GM10266 (cell line): ENCODE measurements around the gene OCA2.

Experiments
- DNase-seq: peaks from one replicate; pipeline ENCODE4 v3.0.0; 2012; ENCODE audit errors: extremely low spot score
- TF ChIP-seq, protein P1 (sequence below): IDR thresholded peaks from 2 replicates; pipeline ENCODE4 v1.5.1; 2012; ENCODE audit warnings: mild to moderate bottlenecking, low read depth; ENCODE audit not compliant: control insufficient read depth, insufficient read depth; ENCODE audit errors: missing control alignments

OCA2 gene

DNA sequence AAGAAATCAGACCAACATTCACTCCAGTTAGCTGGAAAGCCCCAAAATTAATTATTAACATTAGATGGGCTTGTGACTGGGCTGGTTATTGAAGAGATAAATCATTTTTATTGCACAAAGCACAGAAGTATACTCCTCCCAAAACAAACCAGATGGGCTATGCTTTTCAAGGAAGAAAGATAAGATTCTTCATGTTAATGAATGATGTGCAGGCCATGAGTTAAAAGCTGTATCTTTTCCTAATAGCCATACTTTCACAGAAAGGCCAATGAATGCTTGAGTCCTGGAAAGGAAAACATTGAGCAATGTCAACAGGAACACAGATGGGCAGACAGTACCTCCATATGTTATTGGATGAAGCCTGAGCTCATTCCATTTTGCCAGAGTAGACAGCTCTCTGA is 55.4 kb downstream of the OCA2 start:
- TF ChIP-seq, protein P1, sequence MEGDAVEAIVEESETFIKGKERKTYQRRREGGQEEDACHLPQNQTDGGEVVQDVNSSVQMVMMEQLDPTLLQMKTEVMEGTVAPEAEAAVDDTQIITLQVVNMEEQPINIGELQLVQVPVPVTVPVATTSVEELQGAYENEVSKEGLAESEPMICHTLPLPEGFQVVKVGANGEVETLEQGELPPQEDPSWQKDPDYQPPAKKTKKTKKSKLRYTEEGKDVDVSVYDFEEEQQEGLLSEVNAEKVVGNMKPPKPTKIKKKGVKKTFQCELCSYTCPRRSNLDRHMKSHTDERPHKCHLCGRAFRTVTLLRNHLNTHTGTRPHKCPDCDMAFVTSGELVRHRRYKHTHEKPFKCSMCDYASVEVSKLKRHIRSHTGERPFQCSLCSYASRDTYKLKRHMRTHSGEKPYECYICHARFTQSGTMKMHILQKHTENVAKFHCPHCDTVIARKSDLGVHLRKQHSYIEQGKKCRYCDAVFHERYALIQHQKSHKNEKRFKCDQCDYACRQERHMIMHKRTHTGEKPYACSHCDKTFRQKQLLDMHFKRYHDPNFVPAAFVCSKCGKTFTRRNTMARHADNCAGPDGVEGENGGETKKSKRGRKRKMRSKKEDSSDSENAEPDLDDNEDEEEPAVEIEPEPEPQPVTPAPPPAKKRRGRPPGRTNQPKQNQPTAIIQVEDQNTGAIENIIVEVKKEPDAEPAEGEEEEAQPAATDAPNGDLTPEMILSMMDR, result no peak

DNA sequence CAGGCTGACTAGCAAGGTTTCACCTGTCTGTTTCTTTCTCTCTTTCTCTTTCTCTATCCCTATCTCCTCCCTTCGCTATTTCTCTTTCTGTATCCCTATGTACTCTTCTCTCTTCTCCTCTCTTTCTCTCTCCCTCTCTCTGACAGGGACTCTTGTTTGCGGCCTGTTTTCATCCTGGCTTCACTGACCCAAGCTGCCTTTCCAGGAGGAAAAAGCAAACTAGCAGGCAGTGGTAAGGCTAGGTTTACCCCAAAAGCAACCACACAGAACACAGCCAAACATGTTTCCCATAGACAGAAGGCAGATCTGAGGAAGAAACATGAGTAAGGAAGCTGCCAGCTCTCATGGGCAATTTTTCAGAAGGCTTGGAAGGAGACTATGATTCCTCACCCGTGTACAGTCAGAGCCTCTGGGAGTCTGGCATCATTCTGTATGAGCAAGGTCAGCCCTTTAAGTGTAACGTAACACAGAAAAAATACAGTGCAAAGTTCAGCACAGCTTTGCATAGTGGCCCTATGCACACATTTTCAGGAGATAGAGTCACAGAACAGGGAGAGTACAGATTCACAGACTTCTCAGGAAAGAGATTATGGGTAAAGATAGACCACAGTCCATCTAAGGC is 61.0 kb downstream of the OCA2 start:
- no peak for DNase-seq
- TF ChIP-seq, protein P1, result no peak

More for the DNA sequence above, 55.4 kb downstream of the OCA2 start:
- DNase-seq, result no peak

DNA sequence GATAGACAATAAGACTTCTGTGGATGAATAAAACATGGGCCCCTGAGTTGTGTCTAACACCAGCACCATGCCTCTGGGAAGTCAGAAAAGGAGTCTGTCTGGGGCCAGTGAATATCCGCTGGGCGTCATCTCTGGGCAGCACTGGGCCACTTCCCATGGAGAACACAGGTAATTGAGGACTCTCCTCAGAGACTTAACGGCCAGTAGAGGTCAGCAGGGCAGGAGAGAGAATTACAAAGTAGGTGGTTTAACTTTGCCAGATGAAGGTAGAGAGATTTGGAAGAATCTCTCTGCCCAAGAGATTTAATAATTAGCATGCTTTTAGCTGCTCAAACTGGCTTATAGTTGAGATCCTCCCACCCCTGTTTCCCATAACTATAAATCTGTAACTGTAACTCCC is 65.7 kb downstream of the OCA2 start:
- DNase-seq, result no peak
- TF ChIP-seq, protein P1, result no peak

DNA sequence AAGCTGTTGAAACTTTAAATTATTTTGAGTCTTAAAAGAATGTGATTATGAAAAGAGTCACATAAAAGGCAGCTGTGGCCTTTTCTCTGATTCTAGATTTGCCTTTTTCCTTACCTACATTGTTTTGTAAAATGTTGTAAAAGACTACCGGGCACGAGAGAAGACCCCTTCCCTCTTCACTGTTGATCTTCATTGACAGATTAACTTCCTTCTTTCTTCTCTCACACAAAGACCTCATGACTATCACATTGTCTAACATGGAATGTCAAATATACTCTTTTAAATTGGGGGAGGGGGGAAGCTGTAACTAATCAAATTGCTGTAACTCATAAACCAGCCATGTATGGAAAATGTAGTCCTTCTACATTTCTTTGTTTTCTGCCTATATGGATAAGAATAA is 68.3 kb downstream of the OCA2 start:
- TF ChIP-seq, protein P1, result no peak
- DNase-seq, result no peak

DNA sequence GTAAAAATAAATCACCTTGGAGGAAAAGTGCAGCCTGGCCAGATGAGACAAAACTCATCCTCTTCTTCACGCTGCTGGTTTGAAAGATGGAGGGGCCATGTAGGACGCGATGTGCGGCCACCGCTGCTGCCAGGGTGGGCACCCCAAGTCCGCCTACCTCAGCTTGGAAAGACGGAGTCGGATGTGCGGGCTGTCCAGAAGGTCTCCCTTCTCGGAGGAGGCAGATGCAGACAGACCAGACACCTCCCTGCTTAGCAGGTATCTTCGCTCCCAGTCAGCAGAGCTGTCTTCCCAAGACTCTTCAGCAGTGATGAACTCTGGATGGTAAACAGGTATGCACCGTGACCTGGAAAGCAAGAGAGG is 71.4 kb downstream of the OCA2 start:
- DNase-seq, result no peak
- TF ChIP-seq, protein P1, result no peak

DNA sequence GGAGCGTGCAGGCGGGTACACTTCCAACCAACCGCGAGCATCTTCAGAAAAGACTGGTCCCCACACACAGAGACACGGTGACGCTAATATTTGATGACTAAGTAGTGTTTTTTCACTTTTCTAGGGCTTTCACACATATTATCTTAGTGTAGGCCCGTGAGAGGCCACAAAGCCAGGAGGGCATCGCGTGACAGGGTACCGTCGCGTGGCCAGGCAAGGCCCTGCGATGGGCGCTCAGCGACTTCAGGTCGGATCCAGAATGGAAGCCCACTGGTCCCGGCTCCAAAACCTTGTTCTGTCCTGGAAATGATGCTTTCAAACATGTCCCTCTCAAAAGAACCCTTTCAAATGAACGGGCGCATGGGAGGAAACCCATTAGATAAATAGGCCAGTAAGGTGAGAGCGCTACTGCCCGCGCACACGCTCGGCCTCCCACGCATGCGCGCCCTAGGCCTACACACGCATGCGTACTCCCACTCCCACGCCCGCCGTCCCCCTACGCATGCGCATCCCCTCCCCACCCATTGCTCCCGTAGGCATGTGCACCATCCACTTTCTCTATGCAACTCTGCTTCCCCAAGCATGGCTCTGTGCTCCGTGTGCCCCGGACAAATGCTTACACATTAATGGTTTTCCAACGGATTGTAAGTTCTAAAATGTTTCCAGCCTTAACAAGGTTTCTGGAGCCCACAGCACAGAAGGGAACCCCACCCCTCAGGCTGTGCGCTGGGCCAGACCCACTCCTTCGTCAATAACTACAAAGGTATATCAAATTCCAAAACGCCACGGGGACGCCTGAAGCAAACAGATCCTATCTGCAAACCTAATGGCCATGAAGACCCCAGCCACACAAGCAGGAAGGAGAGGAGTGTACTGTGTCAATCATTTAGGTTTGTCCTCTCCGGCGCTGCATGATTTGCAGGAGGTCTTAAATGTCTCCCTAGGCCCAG is 72.1 kb downstream of the OCA2 start:
- no peak for DNase-seq
- TF ChIP-seq, protein P1, result no peak

DNA sequence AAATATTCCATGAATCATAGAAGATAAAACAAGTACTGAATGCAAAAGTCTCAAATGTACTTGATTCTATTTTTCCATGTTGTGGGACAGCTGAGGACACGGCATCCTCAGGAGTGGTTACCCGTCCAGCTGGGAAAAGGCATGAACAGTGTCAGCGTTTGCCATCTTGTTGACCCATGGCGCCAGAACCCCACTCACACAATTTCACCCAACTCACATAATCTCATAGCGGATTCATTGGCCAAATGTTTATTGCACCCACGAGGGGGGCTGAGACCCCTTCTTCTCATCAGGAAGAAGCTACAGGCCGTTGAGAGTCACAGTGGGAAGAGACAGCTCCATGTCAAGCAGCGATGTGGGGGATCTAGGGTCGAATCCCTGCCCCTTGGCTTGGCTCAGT is 72.9 kb downstream of the OCA2 start:
- no peak for DNase-seq
- TF ChIP-seq, protein P1, result no peak
